AG04450 (cell line): Measurements from ENCODE around the gene GFRA4. TPM values are rescaled to one million over a fixed set of nuclear protein-coding genes. Genes with fewer than 3 reads are reported as not detected.

Experiments used
- CTCF ChIA-PET: fragments of 300-600, 350-600 bp; formaldehyde crosslinking; extraction: SDS; loops from one replicate; lab custom pipeline; 2022; ENCODE audit warnings: antibody characterized with exemption, inconsistent platforms; lab: Charles Lee
- POLR2A ChIA-PET: fragments of 350-600 bp; formaldehyde crosslinking; extraction: SDS; loops from one replicate; lab custom pipeline; 2021; ENCODE audit warnings: antibody characterized with exemption, inconsistent platforms; lab: Yijun Ruan, JAX
- DNase-seq: peaks from one replicate; pipeline ENCODE4 v3.0.0-alpha.2; 2011; ENCODE audit warnings: low read depth, low spot score
- H3K27ac ChIP-seq: one replicate; pipeline ENCODE4 v1.5.1; 2012; ENCODE audit warnings: low read depth, low read length, control low read depth
- H3K27me3 ChIP-seq: one replicate; pipeline ENCODE4 v1.6.0; 2012; ENCODE audit warnings: low read length; ENCODE audit not compliant: control insufficient read depth, insufficient read depth
- H3K4me3 ChIP-seq: 2 replicates; pipeline ENCODE4 v1.5.1; 2011; ENCODE audit warnings: mild to moderate bottlenecking, low read depth, low read length, control low read depth
- H3K9me3 ChIP-seq: 2 replicates; pipeline ENCODE4 v1.5.1; 2012; ENCODE audit warnings: low read length; ENCODE audit not compliant: control insufficient read depth, insufficient read depth
- CTCF ChIP-seq: IDR thresholded peaks from 2 replicates; pipeline ENCODE4 v1.5.1; 2011; ENCODE audit warnings: low read depth, low read length, control low read depth, inconsistent platforms
- polyA plus RNA-seq: library from polyadenylated mRNA; depleted of rRNA; stranded (reverse); fragments of >200 nt; gene quantifications from 2 replicates; pipeline ENCODE4 v1.2.3, GENCODE V29; 2011

Gene GFRA4
- polyA plus RNA-seq, 1 experiment: not detected

GRCh38 chr20:3699037-3699436 is 35.8 kb upstream of the GFRA4 start:
- no peak overlapping the region for H3K4me3 ChIP-seq
- no peak for DNase-seq
- H3K27me3 ChIP-seq: peaks cover 18% of the 10 kb centered on the region
- no peak for TF ChIP-seq CTCF
- H3K9me3 ChIP-seq: peaks cover 13% of the 10 kb centered on the region
- no peak overlapping the region for H3K27ac ChIP-seq
- CTCF ChIA-PET: interaction anchor here (8.1 kb wide), 1 partner anchor 11 kb away, joined by 46 read pairs; no protein-coding TSS in a partner anchor
- POLR2A ChIA-PET: no interaction called here

- TF ChIP-seq CTCF: no peak
- Histone ChIP-seq H3K9me3 (peaks cover 13% of the 10 kb centered on the region), H3K27me3 (peaks cover 18% of the 10 kb centered on the region), H3K27ac (no peak overlapping the region), H3K4me3 (no peak overlapping the region)
- ChIA-PET POLR2A (no interaction called here), CTCF (interaction anchor here (8.1 kb wide), 1 partner anchor 12 kb away, joined by 46 read pairs; no protein-coding TSS in a partner anchor)
- DNase-seq: no peak
Observed at GRCh38 chr20:3698591-3699001, 35.4 kb upstream of the GFRA4 start.

GRCh38 chr20:3697588-3698305 is 34.5 kb upstream of the GFRA4 start:
- H3K4me3 ChIP-seq: no peak overlapping the region
- H3K27ac ChIP-seq: no peak overlapping the region
- no peak for TF ChIP-seq CTCF
- no peak for DNase-seq
- H3K9me3 ChIP-seq: peaks cover 13% of the 10 kb centered on the region
- peaks cover 18% of the 10 kb centered on the region for H3K27me3 ChIP-seq
- ChIA-PET POLR2A (no interaction called here), CTCF (interaction anchor here (8.1 kb wide), 1 partner anchor 13 kb away, joined by 46 read pairs; no protein-coding TSS in a partner anchor)

- no peak for TF ChIP-seq CTCF
- POLR2A ChIA-PET: interaction anchor here (0.6 kb wide), 1 partner anchor 46 kb away, joined by 3 read pairs; no protein-coding TSS in a partner anchor
- DNase-seq: no peak
- Histone ChIP-seq H3K27ac (no peak overlapping the region), H3K27me3 (peaks cover 18% of the 10 kb centered on the region), H3K4me3 (no peak overlapping the region), H3K9me3 (peaks cover 13% of the 10 kb centered on the region)
- CTCF ChIA-PET: interaction anchor here (0.7 to 8.1 kb wide), 3 partner anchors 14 to 21 kb away, joined by 3 to 46 read pairs (median 4); no protein-coding TSS in a partner anchor
Observed at GRCh38 chr20:3696745-3697587, 33.8 kb upstream of the GFRA4 start.
